Prostate gland (tissue), 2 donors: ENCODE data around the gene RBCK1. TPM values are rescaled to one million over a fixed set of nuclear protein-coding genes. Genes with fewer than 3 reads are reported as not detected.

Experiments used
- DNase-seq: peaks from one replicate; pipeline ENCODE4 v3.0.0-alpha.2; 2019; ENCODE audit warnings: low spot score
- H3K27ac ChIP-seq, 2 donors: fragments of 200-600 bp; sonication (generic); 2 replicates each; pipeline ENCODE4 v1.5.1; 2017 to 2019
- H3K27me3 ChIP-seq: fragments of 200-600 bp; sonication (generic); replicated peaks from 2 replicates; pipeline ENCODE4 v1.5.1; 2019; ENCODE audit not compliant: insufficient read depth
- H3K36me3 ChIP-seq, 2 donors: fragments of 200-600 bp; sonication (generic); 1 replicate in 1 of 2; 2 replicates in 1 of 2; pipeline versions ENCODE4 v1.5.1 to v1.8.1; 2017 to 2019
- H3K4me1 ChIP-seq: fragments of 200-600 bp; sonication (generic); replicated peaks from 2 replicates; pipeline ENCODE4 v1.5.1; 2019
- H3K4me3 ChIP-seq, 2 donors: fragments of 200-600 bp; sonication (generic); 2 replicates each; pipeline ENCODE4 v1.5.1; 2017 to 2019
- H3K9me3 ChIP-seq: fragments of 200-600 bp; sonication (generic); 2 replicates; pipeline ENCODE4 v1.5.1; 2017
- CTCF ChIP-seq, 4 experiments: fragments of 200-600 bp in 2 of 4; fragments of 450-650 bp in 2 of 4; sonication (generic) in 2 of 4; IDR thresholded peaks; 1 replicate in 3 of 4; 2 replicates in 1 of 4; pipeline ENCODE4 v1.5.1; 2016 to 2019; ENCODE audit warnings: antibody characterized with exemption in 4 of 4, mild to moderate bottlenecking in 2 of 4, moderate library complexity in 2 of 4
- POLR2A ChIP-seq: fragments of 450-650 bp; IDR thresholded peaks from one replicate; pipeline ENCODE4 v1.6.1; 2016; ENCODE audit warnings: antibody characterized with exemption, mild to moderate bottlenecking
- POLR2AphosphoS5 ChIP-seq: sonication (generic); formaldehyde crosslinking; IDR thresholded peaks from one replicate; pipeline ENCODE4 v1.6.1; 2017; ENCODE audit warnings: antibody characterized with exemption
- WGBS: methylation state at CpG from one replicate; pipeline ENCODE4 v1.1.5; 2018; 5-methylcytosine and 5-hydroxymethylcytosine counted together
- intact Hi-C: fragments of 100-400 bp; cut with DNase I; formaldehyde crosslinking; loops from one replicate; pipeline ENCODE4 v1.14.2; 2022
- total RNA-seq, 2 donors: library from RNA; depleted of rRNA; stranded (reverse); fragments of >200 nt; gene quantifications; one replicate each; pipeline ENCODE4 v1.1.0, GENCODE V29; 2016

The RBCK1 gene
- total RNA-seq, 2 donors from 2014 or later: 108 to 158 TPM

- Histone ChIP-seq H3K27ac (peak overlapping the region; percentile 95 to 97), H3K4me3 (peak overlapping the region; percentile 88 to 99), H3K9me3 (no peaks in the 10 kb centered on the region), H3K27me3 (no peaks in the 10 kb centered on the region), H3K36me3 (no peaks in the 10 kb centered on the region), H3K4me1 (peaks cover 11% of the 10 kb centered on the region)
- 7% methylated on average over 41 of the region's 45 CpGs for WGBS
- DNase-seq: peak; percentile 61
- TF ChIP-seq POLR2A (peak; percentile 35), CTCF (IDR thresholded peaks at IDR 0.05) (peak in 1 of 4 experiments; percentile 20), POLR2AphosphoS5 (peak; percentile 22)
- intact Hi-C loops: loop anchor here (5.0 kb wide), 3 partner anchors 55 to 135 kb away; partner anchors contain the start of genes CSNK2A1 and TBC1D20
Measured at GRCh38 chr20:407133-407952, 756 bp upstream of the RBCK1 start.

GRCh38 chr20:408843-409696 lies 971 bp downstream of the RBCK1 start:
- H3K27ac ChIP-seq: peak overlapping the region; percentile 95 to 97
- TF ChIP-seq CTCF (IDR thresholded peaks at IDR 0.05): no peak
- TF ChIP-seq POLR2A: no peak
- TF ChIP-seq POLR2AphosphoS5: no peak
- intact Hi-C loops: loop anchor here (5.0 kb wide), 3 partner anchors 53 to 133 kb away; partner anchors contain the start of genes CSNK2A1 and TBC1D20
- peak overlapping the region; percentile 88 to 99 for H3K4me3 ChIP-seq
- WGBS: 6% methylated on average over 7 of the region's 7 CpGs
- H3K9me3 ChIP-seq: no peaks in the 10 kb centered on the region
- DNase-seq: no peak
- H3K4me1 ChIP-seq: peaks cover 11% of the 10 kb centered on the region
- no peaks in the 10 kb centered on the region for H3K36me3 ChIP-seq
- H3K27me3 ChIP-seq: no peaks in the 10 kb centered on the region

GRCh38 chr20:409697-410559 lies 1.8 kb downstream of the RBCK1 start:
- Histone ChIP-seq H3K27ac (peak overlapping the region in 1 of 2 donors; percentile 97), H3K4me1 (peaks cover 11% of the 10 kb centered on the region), H3K9me3 (no peaks in the 10 kb centered on the region), H3K36me3 (no peaks in the 10 kb centered on the region), H3K4me3 (no peak overlapping the region), H3K27me3 (no peaks in the 10 kb centered on the region)
- WGBS: 74% methylated on average over 14 of the region's 14 CpGs
- intact Hi-C loops: loop anchor here (5.0 kb wide), 3 partner anchors 52 to 132 kb away; partner anchors contain the start of genes CSNK2A1 and TBC1D20
- DNase-seq: no peak
- TF ChIP-seq POLR2AphosphoS5: no peak

- Histone ChIP-seq H3K9me3 (no peaks in the 10 kb centered on the region), H3K4me3 (no peak overlapping the region), H3K27me3 (no peaks in the 10 kb centered on the region), H3K36me3 (no peaks in the 10 kb centered on the region), H3K4me1 (peaks cover 11% of the 10 kb centered on the region), H3K27ac (no peak overlapping the region)
- 99% methylated on average over 3 of the region's 3 CpGs for WGBS
- no peak for DNase-seq
- intact Hi-C loops: no loop called here
- TF ChIP-seq CTCF (IDR thresholded peaks at IDR 0.05): no peak
Measured at GRCh38 chr20:412081-412480, 4.0 kb downstream of the RBCK1 start.
